GM19238 (cell line): ENCODE results near the gene ZNRF3.
"Not testable (repeated sequence)": the region's sequence is repeated elsewhere in the genome, so short reads cannot be mapped to it uniquely, and the experiment has no call there.

ENCODE experiments used
- DNase-seq: peaks from one replicate; pipeline ENCODE4 v3.0.0; 2011; ENCODE audit warnings: low spot score; ENCODE audit not compliant: insufficient read length

The ZNRF3 gene

DNA sequence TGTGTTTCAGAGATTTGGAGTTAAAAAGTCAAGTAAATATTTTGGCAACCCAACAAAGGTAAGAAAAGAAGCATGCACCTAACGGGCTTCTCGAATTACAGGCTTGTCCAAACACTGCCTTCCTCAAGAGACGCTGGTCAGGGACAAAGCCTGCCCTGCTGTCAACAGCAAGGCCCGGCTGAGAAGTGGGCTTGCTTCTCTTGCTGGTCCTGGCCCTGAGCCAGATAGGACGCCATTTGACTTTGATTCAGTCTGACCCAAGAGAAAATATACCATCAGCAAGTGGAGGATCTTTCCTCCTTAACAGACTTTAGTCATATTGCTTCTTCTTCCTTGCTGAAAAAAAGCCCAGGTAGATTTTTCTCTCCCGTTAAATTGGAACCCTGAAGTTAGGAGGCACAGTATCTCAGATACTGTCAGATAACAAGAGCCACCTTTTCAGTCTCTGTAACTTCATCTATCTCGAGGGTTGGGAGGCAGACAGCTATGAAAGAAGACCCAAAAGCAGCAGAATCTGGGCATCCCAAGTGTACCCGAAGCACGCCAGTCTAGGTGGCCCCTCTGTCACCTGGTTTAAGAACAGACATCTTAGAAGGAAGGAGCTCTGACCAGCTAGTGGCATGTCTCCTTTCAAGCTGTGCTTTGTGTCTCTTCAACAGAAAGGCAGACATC is 120.7 kb downstream of the ZNRF3 start:
- DNase-seq: no peak

DNA sequence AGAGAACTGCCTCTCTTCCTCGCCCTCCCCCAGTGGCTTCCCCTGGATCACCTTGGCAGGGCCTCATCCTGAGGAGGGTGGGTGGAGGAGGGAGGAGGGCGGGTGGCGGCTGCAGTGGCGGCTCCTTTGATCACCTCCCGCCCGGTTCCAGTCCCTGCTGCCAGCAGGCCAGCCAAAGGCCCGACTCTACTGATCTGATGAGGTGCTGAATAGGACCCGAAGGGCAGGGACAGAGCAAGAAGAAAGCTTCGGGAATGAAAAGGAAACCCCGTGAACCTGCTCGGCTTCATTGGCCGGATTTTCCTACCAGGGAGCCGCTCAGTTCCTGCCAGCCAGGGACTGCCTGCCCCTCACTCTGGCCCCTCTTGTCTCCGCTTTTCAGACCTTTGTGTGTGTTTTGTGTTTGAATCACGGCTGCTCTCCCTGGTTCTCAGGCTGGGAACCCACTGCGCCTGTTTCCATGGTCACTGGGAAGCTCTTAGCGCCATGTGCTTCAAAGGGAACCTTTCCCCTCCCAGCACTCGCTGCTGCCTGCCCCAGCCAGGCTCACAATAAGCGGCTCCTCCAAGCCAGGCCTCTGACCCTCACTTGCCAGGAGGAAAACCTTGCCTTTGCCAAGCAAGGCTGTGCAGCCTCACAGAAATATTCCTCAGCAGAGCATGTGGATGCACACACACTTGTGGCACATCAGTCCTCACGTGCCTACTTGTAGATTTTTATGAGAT is 121.4 kb downstream of the ZNRF3 start:
- no peak for DNase-seq

DNA sequence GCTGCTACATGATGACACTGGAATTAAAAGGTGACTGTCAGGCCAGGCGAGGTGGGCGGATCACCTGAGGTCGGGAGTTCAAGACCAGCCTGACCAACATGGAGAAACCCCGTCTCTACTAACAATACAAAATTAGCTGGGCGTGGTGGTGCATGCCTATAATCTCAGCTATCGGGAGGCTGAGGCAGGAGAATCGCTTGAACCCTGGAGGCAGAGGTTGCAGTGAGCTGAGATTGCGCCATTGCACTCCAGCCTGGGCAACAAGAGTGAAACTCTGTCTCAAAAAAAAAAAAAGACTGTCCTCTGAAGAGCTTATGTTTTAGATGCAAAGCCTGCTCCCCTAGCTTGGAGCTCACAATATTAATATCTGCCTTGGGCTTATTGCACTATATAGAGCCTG is 122.4 kb downstream of the ZNRF3 start:
- not testable (repeated sequence) for DNase-seq

DNA sequence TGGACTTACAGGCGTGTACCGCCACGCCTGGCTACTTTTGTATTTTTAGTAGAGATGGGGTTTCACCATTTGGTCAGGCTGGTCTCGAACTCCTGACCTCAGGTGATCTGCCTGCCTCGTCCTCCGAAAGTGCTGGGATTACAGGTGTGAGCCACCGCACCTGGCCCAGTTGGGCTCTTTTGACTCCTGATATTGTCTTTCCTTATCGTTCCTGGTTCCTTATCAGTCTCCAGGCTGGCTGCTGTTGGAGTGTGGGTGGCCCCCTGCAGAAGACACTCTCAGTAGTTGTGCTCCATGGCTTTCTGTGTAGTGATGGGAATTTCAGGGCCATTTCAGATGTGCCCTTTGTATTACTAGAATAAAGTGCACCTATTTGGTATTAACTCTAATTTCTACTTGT is 123.0 kb downstream of the ZNRF3 start:
- DNase-seq: no peak

DNA sequence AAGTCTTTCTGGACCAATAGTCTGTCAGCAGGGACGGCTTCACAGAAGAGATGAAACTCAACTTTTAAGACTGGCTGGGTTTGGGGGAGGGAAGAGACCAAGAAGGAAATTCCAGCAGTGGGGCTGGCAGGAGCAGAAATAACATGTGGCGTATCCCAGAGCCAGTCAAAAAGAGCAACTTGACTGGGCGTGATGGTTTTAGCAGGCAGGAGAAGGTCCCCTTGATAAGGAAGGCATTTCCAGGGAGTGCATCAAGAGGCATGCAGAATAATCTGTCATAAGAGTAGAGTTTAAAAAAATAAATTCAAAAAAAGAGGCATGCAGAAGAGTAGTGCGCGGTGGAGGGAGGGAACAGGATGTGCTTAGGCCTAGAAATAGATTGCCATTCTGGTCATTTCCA is 125.8 kb downstream of the ZNRF3 start:
- DNase-seq: no peak

DNA sequence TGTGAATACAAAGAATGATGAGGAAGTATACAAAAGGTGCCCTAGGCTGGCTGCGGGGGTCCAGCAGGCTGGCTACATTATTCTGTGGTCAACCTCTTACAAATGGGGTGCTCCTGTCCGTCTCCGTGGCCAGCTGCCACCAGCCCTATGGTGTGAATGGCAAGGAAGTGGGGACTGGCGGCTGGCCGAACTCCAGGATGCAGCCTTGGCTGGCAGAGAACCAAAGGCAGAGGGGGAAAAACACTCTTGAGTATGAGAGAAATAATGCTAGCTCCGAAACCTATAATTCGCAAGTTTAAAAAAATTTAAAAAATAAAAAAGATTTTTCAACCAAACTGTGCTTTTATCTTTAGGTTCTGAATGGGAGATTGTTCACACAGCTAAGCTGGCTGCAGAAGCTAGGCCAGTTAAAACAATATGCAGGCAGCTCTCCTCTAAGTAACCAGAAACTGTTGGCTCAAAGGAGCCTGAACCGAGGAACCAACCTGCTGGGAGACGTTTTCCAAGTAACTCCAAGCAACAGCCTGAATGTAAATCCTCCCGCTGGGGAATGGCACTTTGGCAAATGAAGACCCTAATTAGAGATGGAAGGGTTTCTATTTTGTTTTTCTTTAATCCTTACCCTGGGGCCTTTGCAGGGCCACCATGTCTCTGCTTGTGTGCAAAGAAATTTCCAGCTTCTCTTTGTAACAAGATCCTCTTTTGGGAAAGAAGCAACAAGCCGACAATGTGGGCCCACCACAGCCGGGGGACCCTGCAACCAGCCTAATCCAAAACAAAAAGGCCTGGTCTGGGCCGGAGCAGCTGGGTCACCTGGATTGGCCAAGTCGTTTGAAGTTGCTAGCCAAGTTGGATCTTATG is 128.1 kb downstream of the ZNRF3 start:
- DNase-seq: no peak

DNA sequence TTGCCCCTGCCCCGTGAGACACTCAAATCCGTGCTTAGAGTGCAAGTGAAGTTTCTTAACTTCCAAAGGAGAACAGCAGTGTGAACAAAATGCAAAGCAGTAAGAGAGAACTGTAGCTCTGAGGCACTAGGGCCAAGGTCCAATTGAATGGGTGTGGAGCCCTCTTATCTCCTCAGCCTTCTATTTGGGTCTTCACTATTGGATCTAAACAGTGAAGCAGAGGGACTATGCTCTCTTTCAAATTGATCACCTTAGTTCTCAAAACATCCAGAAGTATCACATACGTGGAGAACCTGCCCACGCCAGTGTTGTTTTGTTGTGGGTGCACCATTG is 128.7 kb downstream of the ZNRF3 start:
- no peak for DNase-seq

DNA sequence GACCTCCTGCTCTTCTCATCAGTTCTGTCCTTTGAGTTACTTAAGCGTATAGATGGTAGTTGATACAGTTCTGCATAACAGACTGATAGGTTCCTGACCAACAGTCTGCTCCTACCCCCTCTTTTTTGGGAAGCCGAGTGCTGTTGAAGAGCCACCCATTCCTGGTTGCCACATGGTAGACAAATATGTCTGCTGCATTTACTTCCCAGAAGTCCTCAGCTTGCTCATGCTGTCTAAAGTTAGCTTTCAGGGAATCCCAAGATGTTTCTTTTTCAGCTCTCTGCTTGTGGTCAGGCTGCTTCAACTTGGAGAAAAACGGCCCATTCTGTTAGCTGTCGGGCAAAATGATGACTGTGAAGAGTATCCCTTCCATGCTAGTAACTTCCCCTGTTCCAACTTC is 129.6 kb downstream of the ZNRF3 start:
- no peak for DNase-seq

DNA sequence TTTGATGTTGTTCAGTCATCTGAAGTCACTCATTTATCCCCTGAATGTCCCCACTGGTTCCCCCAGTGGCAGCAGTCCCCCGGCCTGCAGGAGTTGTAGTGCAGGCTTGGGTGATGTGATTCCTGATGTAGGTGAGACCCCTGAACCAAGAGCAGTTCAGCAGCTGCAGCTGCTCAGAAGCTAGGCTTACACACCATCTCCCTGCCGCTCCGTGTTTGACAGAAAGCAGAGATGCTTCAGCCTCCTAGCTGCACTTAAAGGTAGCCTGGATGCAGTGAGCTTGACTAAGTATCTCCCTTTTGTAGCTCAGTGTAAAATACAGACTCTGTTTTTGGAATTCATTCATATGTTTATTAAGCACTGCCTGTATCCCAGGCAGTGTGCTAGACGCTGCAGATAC is 130.9 kb downstream of the ZNRF3 start:
- no peak for DNase-seq

DNA sequence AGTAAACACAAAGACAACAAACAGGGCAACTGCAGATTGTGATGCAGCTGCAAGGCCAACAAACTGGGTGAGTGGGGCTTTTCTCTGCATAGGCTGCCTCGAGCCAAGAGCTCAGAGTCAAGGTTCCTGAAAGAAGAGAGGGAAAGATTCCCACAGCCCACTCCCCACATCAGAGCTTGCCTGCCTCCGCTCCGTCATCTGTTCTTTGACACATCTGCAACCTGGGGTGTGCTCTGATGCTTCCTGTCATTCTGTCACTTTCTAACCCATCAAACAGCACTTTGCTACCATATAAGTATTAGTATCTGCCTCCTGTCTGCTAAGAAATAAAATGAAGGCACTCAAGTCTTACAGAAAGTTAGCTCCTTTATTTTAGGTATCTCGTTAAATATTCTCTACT is 131.4 kb downstream of the ZNRF3 start:
- no peak for DNase-seq

DNA sequence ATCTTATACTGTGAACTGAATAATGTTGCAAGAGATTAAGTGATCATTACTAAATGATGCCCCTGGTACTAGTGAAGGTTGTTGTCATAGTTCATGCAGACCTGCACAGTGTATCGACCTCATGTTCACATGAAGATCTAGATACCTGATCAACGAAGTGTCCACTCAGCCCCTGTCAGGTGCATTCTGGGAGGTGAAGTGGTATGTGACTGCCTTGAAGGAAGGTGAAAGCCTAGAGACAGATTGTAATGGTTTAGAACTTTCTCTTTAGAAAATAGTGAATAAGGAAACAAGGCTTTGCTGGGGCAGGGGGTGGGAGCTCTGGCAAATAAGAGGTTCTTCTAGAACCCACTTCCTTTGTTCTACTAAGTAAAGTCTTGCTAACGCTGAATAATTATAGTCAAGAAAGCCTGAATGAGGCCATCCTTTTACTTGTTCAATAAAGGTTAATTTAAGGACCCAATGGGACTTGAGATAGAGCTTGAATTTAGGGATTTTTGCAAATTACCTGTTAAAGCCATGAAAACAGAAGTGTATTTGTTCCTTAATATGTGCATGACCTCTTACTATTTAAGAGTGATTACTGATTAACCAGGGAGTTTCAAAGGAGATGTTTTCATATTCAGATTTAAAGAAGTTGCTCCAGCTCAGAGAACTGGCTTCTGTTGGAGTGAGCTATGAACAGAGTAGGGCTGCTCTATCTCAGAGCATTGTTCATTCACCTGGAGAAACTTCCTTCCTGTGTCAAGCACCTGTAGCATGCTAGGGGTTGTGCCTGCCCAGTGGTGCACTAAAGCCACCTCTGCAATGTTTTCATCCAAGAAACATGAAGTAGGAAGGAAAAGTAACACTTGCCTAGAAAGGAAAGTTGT is 132.9 kb downstream of the ZNRF3 start:
- no peak for DNase-seq

DNA sequence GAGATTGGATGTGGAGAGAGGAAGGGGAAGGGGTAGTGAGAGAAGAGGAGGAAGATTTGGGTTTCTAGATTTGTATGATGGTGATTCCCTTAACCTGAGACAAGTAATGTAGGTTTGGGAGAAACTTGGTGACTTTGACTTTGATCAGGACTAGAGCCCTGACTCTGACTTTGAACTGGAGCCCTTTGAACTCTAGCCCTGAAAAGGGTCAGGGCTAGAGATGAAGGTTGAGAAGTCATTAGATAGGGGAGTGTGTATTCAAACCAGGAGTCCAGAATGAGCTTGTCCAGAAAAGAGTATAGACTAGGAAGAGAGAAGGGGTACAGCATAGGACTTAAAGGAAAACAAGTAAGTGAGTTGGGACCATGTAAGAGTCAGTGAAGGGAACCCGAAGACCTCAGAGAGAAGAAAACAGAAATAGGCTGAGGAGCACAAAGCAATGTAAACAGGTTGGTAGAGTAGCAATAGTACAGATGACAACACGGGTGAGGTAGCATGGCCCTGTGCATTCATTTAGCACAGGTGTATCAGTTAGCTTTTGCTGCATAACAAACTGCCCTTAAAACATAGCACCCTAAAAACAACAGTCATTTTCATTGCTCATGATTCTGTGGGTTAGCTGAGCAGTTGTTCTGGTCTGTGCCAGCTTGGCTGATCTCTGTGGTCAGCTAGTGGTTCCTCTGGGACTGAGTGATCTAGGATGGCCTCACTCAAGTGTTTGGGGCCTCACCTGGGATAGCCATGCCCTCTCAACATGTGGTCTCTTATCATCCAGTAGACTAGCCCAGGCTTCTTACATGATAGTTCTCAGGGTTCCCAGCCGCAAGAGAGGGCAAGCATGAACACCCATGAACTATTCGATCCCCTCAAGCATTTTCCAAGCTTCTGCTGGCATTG is 135.2 kb downstream of the ZNRF3 start:
- no peak for DNase-seq

DNA sequence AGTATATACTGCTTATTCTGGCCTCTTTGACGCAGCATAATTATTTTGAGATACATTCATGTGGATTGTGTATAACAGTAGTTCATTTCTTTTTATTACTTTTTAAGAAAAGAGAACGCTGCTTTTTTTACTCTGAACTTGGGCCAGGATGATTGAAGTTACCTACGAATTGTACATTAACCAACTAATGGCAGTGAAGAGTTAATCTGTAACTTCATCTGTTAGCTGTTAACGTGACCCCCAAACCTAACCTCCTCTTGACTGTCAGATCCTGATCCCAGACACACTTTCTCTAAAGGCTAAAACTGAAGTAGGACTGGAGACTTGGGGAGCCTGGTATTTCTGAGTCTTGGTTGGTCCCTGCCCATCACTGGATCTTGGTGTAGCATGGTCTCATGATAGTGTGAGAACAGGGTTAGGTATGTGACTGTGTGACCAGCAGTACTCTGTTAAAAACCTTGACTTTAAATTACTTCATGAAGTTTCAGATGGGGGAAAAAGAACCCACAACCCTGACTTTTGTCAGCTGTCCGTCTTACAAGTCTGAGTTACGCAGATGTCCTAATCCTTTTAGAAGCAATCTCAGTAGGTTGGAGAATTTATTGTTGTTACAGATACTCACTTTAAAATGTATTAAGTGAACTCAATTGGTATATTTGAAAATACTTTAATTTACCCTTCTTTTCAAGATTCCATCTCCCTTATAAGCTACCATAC is 138.9 kb downstream of the ZNRF3 start:
- no peak for DNase-seq

DNA sequence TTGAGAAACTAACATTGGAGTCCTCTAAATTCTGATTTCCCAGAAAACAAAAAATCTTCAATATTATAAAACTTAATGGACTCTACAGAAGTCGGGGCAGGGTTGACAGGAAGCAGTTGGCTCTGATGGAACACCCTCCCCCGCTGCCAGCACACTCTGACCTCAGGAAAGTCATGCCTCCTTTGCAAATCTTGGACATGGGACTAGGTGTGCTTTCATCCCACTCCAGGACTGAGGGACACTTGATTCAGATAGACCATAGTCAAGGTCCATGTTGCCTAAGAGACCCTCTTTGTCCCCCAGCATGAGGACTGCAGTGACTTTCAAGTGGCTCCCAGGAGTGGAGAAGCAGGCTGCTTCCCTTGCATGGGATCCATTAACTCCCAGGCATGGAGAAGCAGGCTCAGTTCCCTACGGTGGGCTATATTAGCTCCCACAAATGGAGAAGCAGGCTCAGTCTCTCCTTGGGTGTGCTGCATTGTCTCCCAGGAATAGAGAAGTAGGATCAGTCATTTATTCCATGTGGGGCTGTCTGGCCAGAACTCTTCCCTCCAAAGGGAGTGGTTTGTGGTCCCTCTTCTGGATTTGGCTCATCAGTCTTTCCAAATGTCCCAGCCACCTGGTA is 139.9 kb downstream of the ZNRF3 start:
- DNase-seq: no peak

DNA sequence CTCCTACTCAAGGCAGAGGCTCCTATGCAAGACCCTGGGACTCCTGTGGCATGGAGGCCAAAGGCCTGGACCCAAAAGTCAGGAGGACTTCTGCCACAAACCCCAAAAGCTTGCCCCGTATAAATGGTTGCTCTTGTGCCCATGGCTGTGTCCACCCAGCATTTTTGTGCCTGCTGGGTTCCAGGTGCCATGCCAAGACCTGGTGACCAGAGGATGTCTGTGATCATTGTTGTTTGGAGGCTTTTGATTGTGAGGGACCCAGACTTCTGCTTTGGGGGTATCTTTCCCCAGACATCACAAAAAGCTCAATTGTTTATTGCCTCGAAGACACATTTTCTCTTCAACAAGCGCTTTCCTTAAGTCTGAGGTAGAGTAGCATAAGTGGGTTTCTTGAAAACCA is 143.2 kb downstream of the ZNRF3 start:
- DNase-seq: no peak

DNA sequence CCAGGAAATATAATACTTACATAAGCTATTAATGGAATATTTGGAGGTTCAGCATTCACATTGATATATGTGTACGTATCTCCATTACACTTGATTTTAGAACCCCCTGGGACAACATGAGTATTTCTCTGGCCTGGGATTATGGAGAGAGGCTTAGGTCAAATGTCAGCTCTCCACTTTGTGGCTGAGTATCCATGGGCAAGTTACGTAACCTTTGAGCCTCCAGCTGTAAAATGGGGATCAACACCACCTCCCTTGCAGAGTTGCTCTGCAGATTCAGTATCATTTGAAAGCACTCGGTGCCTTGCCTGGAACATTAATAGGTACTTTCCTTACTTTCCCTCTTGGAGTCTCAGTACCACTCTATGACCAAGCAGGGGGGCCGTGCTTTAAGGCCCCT is 145.1 kb downstream of the ZNRF3 start:
- no peak for DNase-seq

DNA sequence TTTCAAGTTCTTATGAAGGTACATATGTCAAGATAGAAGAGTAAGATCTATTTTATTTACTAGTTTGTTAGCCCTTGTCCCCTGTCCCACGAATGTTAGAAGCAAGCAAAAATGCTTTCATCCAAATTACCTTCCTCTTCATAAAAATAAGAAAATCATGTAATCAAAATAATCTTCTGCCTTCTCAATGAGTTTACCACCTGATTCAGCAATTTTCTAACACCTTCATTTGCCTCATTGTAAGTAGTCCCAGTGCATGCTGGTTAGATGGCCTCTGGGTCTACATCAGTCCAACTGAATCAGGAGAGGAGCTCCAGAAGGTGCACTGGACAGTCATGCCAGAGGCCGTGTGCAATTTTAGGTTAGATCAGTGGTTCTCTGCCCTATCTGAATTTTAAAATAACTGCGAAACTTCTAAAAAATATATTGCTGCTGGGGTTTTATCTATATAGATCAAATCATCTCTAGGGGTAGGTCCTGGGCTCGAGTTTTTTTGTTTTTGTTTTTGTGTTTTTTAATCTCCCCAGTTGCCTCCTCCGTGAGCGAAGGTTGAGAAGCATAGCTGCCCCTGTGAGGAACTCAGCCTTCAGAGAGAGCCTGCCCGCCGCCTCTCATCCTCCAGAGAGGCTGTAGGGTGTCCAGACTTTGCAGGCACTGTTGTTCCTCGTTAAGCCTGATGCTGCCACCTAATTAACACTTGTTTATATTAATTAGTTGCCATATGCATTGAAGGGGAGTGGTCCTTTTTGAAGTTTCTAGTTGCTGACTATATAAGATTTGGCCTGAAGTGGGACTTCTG is 146.0 kb downstream of the ZNRF3 start:
- DNase-seq: no peak

DNA sequence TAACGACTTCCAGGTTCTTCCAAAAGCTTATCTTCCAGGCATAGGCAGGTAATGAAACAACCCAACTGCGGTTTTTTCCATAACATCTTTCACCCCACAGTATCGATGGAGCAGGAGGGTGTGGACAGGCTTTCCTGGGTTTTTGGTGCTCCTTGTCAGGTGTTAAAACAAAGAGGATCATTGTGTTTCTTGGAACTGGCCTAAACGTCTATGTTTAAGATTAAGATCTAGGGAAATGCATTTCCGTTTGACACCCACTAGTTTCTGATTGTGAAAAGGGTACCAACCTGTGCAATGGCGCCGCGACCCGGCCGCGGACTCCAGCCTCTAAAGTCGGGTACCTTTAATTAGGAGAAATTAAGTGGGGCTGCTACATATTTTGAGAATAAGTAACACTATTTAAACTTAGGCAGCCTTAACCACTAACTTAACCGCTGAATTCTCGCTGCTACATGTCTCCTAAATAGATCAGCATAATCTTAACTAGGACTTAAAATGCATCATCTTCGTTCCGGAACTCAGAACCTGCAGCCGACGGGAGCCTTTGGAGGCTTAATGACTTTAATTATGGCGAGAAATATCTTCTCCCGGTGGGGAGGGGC is 146.7 kb downstream of the ZNRF3 start:
- no peak for DNase-seq
